GM23338 (cell line): Measurements from ENCODE around the gene KLHL7. TPM values are rescaled to one million over a fixed set of nuclear protein-coding genes. Genes with fewer than 3 reads are reported as not detected.

ENCODE experiments used
- ATAC-seq: fragments of 200-7000 bp; cut with Tn5 transposase; 3 replicates; pipeline ENCODE4 v1.9.1; 2020
- DNase-seq: peaks from one replicate; pipeline ENCODE4 v3.0.0-alpha.2; 2015; ENCODE audit warnings: low spot score
- H2AFZ ChIP-seq: fragments of 200-600 bp; sonication (generic); 2 replicates; pipeline ENCODE4 v1.8.0; 2016; ENCODE audit warnings: antibody characterized with exemption, mild to moderate bottlenecking, moderate library complexity
- H3F3A ChIP-seq: fragments of 200-600 bp; sonication (generic); replicated peaks from 2 replicates; pipeline ENCODE4 v1.8.0; 2017; ENCODE audit warnings: antibody characterized with exemption, mixed run types, low read depth
- H3K27ac ChIP-seq: fragments of 200-600 bp; sonication (generic); 2 replicates; pipeline ENCODE4 v1.6.1; 2016; ENCODE audit warnings: low read depth
- H3K27me3 ChIP-seq: fragments of 200-600 bp; sonication (generic); 2 replicates; pipeline ENCODE4 v1.8.0; 2016; ENCODE audit warnings: mild to moderate bottlenecking, mixed run types, moderate library complexity; ENCODE audit not compliant: insufficient read depth
- H3K36me3 ChIP-seq: fragments of 200-600 bp; sonication (generic); 2 replicates; pipeline ENCODE4 v1.8.0; 2016; ENCODE audit warnings: mild to moderate bottlenecking; ENCODE audit not compliant: insufficient read depth
- H3K4me1 ChIP-seq: fragments of 200-600 bp; sonication (generic); 2 replicates; pipeline ENCODE4 v1.8.0; 2016; ENCODE audit warnings: mild to moderate bottlenecking, moderate library complexity; ENCODE audit not compliant: insufficient read depth
- H3K4me2 ChIP-seq: fragments of 200-600 bp; sonication (generic); 2 replicates; pipeline ENCODE4 v1.7.1; 2017; ENCODE audit warnings: mixed run types
- H3K4me3 ChIP-seq: fragments of 200-600 bp; sonication (generic); 2 replicates; pipeline ENCODE4 v1.6.1; 2016; ENCODE audit warnings: mixed run types
- H3K79me2 ChIP-seq: fragments of 200-600 bp; sonication (generic); replicated peaks from 2 replicates; pipeline ENCODE4 v1.8.0; 2017; ENCODE audit warnings: mild to moderate bottlenecking; ENCODE audit not compliant: insufficient read depth
- H3K9me2 ChIP-seq: fragments of 200-600 bp; sonication (generic); 2 replicates; pipeline ENCODE4 v1.8.0; 2017; ENCODE audit not compliant: insufficient read depth
- H4K20me1 ChIP-seq: fragments of 200-600 bp; sonication (generic); replicated peaks from 2 replicates; pipeline ENCODE4 v1.8.0; 2017; ENCODE audit warnings: mild to moderate bottlenecking; ENCODE audit not compliant: insufficient read depth
- H3K27ac Mint-ChIP-seq: 2 replicates; pipeline ENCODE4 v1.8.0; 2020; ENCODE audit warnings: inconsistent platforms, mild to moderate bottlenecking, moderate library complexity, mixed read lengths
- H3K27me3 Mint-ChIP-seq: 3 replicates; pipeline ENCODE4 v1.8.0; 2022; ENCODE audit warnings: low read depth, mild to moderate bottlenecking, moderate library complexity, mixed read lengths, inconsistent platforms; ENCODE audit not compliant: insufficient read depth, poor library complexity
- H3K36me3 Mint-ChIP-seq: 3 replicates; pipeline ENCODE4 v1.8.0; 2021; ENCODE audit warnings: low read depth, mild to moderate bottlenecking, inconsistent platforms, moderate library complexity, mixed read lengths
- H3K4me1 Mint-ChIP-seq: 3 replicates; pipeline ENCODE4 v1.8.0; 2020; ENCODE audit warnings: mild to moderate bottlenecking, inconsistent platforms, mixed read lengths
- H3K4me3 Mint-ChIP-seq: 3 replicates; pipeline ENCODE4 v1.8.0; 2021; ENCODE audit warnings: moderate library complexity, mild to moderate bottlenecking, inconsistent platforms, mixed read lengths
- H3K9me3 Mint-ChIP-seq: 3 replicates; pipeline ENCODE4 v1.8.0; 2020; ENCODE audit warnings: moderate library complexity, mild to moderate bottlenecking, inconsistent platforms, mixed read lengths
- CREB1 ChIP-seq: fragments of 250-450 bp; sonication (Bioruptor Pico); IDR thresholded peaks from 2 replicates; pipeline ENCODE4 v1.5.0; 2020; ENCODE audit warnings: low read depth, mild to moderate bottlenecking, moderate library complexity
- ETS1 ChIP-seq: IDR thresholded peaks from 2 replicates; pipeline ENCODE4 v1.6.1; 2016; ENCODE audit warnings: antibody characterized with exemption
- EZH2phosphoT487 ChIP-seq: fragments of 200-600 bp; sonication (generic); IDR thresholded peaks from one replicate; pipeline ENCODE4 v1.8.1; 2018; ENCODE audit warnings: antibody characterized with exemption; ENCODE audit not compliant: unreplicated experiment
- NANOG ChIP-seq: IDR thresholded peaks from 2 replicates; pipeline ENCODE4 v1.6.1; 2016; ENCODE audit warnings: antibody characterized with exemption, borderline replicate concordance
- POLR2AphosphoS5 ChIP-seq: IDR thresholded peaks from 2 replicates; pipeline ENCODE4 v1.6.1; 2016; ENCODE audit warnings: antibody characterized with exemption, low read depth
- REST ChIP-seq: IDR thresholded peaks from one replicate; pipeline ENCODE4 v1.6.1; 2018; ENCODE audit warnings: antibody characterized with exemption; ENCODE audit not compliant: unreplicated experiment
- STAT1 ChIP-seq: IDR thresholded peaks from one replicate; pipeline ENCODE4 v1.6.1; 2016; ENCODE audit warnings: antibody characterized with exemption; ENCODE audit not compliant: unreplicated experiment
- ZNF114 ChIP-seq: fragments of 250-450 bp; sonication (Bioruptor Pico); IDR thresholded peaks from 2 replicates; pipeline ENCODE4 v1.5.0; 2020; ENCODE audit warnings: mild to moderate bottlenecking, moderate library complexity
- ZNF331 ChIP-seq: fragments of 250-450 bp; sonication (Bioruptor Pico); IDR thresholded peaks from 2 replicates; pipeline ENCODE4 v1.5.0; 2020; ENCODE audit warnings: low read depth, mild to moderate bottlenecking, moderate library complexity
- polyA plus RNA-seq: library from polyadenylated mRNA; unstranded; fragments of >200 nt; fragmentation: Nextera tagmentation; extraction: Ambion mirVana; gene quantifications from 2 replicates; pipeline ENCODE4 v1.2.1, GENCODE V29; 2016
- total RNA-seq: library from RNA; depleted of rRNA; stranded (reverse); fragments of >200 nt; shearing (Covaris generic); gene quantifications from 2 replicates; pipeline ENCODE4 v1.2.3, GENCODE V29; 2014
- TF ChIP-seq, protein P1 (sequence below): fragments of 250-450 bp; sonication (Bioruptor Pico); IDR thresholded peaks from 2 replicates; pipeline ENCODE4 v1.5.0; 2020; ENCODE audit warnings: mild to moderate bottlenecking, moderate library complexity

The KLHL7 gene
- total and polyA plus RNA-seq, 2 experiments from 2014 or later: 92.5 to 119 TPM

GRCh38 chr7:23214938-23215337 is 109.4 kb downstream of the KLHL7 start (continued):
- TF ChIP-seq, protein P1, sequence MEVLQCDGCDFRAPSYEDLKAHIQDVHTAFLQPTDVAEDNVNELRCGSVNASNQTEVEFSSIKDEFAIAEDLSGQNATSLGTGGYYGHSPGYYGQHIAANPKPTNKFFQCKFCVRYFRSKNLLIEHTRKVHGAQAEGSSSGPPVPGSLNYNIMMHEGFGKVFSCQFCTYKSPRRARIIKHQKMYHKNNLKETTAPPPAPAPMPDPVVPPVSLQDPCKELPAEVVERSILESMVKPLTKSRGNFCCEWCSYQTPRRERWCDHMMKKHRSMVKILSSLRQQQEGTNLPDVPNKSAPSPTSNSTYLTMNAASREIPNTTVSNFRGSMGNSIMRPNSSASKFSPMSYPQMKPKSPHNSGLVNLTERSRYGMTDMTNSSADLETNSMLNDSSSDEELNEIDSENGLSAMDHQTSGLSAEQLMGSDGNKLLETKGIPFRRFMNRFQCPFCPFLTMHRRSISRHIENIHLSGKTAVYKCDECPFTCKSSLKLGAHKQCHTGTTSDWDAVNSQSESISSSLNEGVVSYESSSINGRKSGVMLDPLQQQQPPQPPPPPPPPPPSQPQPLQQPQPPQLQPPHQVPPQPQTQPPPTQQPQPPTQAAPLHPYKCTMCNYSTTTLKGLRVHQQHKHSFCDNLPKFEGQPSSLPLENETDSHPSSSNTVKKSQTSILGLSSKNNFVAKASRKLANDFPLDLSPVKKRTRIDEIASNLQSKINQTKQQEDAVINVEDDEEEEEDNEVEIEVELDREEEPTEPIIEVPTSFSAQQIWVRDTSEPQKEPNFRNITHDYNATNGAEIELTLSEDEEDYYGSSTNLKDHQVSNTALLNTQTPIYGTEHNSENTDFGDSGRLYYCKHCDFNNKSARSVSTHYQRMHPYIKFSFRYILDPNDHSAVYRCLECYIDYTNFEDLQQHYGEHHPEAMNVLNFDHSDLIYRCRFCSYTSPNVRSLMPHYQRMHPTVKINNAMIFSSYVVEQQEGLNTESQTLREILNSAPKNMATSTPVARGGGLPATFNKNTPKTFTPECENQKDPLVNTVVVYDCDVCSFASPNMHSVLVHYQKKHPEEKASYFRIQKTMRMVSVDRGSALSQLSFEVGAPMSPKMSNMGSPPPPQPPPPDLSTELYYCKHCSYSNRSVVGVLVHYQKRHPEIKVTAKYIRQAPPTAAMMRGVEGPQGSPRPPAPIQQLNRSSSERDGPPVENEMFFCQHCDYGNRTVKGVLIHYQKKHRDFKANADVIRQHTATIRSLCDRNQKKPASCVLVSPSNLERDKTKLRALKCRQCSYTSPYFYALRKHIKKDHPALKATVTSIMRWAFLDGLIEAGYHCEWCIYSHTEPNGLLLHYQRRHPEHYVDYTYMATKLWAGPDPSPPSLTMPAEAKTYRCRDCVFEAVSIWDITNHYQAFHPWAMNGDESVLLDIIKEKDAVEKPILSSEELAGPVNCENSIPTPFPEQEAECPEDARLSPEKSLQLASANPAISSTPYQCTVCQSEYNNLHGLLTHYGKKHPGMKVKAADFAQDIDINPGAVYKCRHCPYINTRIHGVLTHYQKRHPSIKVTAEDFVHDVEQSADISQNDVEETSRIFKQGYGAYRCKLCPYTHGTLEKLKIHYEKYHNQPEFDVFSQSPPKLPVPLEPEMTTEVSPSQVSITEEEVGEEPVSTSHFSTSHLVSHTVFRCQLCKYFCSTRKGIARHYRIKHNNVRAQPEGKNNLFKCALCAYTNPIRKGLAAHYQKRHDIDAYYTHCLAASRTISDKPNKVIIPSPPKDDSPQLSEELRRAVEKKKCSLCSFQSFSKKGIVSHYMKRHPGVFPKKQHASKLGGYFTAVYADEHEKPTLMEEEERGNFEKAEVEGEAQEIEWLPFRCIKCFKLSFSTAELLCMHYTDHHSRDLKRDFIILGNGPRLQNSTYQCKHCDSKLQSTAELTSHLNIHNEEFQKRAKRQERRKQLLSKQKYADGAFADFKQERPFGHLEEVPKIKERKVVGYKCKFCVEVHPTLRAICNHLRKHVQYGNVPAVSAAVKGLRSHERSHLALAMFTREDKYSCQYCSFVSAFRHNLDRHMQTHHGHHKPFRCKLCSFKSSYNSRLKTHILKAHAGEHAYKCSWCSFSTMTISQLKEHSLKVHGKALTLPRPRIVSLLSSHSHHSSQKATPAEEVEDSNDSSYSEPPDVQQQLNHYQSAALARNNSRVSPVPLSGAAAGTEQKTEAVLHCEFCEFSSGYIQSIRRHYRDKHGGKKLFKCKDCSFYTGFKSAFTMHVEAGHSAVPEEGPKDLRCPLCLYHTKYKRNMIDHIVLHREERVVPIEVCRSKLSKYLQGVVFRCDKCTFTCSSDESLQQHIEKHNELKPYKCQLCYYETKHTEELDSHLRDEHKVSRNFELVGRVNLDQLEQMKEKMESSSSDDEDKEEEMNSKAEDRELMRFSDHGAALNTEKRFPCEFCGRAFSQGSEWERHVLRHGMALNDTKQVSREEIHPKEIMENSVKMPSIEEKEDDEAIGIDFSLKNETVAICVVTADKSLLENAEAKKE (CRISPR knock-in tag): no peak

DNA sequence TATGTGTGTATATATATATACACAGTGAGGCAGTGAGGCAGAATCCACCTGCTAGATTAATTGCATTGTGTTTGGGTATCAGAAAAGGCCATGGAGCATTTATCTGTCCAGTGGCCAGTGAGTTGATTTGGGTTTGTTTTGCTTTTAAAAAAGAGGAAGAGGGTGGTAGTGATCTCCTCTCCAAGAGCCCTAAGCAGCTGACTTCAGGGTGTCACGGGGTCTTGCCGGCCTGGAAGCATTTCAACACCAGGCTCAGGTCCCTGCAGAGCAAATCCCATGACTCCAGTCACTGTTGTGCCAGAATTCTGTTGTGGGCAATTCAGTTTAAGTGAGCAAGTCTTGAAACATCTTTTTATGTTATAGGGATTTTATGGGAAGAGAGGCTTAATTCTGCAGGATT is 110.4 kb downstream of the KLHL7 start:
- no peak overlapping the region; the same call in 1 of the 2 replicates for H2AFZ ChIP-seq
- no peaks in the 10 kb centered on the region for H3K79me2 ChIP-seq
- no peak overlapping the region for H3K27ac ChIP-seq
- H3K4me3 ChIP-seq: no peak overlapping the region
- H3K9me3 Mint-ChIP-seq: no peaks in the 10 kb centered on the region
- H3K27ac Mint-ChIP-seq: no peak overlapping the region
- H3K27me3 ChIP-seq: no peaks in the 10 kb centered on the region
- no peaks in the 10 kb centered on the region for H3K36me3 Mint-ChIP-seq
- peaks cover 5% of the 10 kb centered on the region for H3K27me3 Mint-ChIP-seq
- no peak overlapping the region for H3K4me3 Mint-ChIP-seq
- no peak for ATAC-seq
- TF ChIP-seq NANOG: no peak
- no peak for TF ChIP-seq ZNF114
- no peak for TF ChIP-seq REST
- no peak for TF ChIP-seq CREB1
- TF ChIP-seq EZH2phosphoT487: no peak
- no peak for TF ChIP-seq POLR2AphosphoS5
- TF ChIP-seq STAT1: no peak
- TF ChIP-seq ZNF331: no peak
- TF ChIP-seq ETS1: no peak
- H3K4me1 ChIP-seq: peaks cover 8% of the 10 kb centered on the region; the same call in 1 of the 2 replicates
- no peaks in the 10 kb centered on the region for H4K20me1 ChIP-seq
- DNase-seq: no peak
- 0 out of 2 replicates have a peak, but pooled peaks cover 4% of the 10 kb centered on the region for H3K9me2 ChIP-seq
- H3K4me2 ChIP-seq: no peak overlapping the region
- H3K4me1 Mint-ChIP-seq: peaks cover 19% of the 10 kb centered on the region; the same call in 2 of the 3 replicates
- no peaks in the 10 kb centered on the region for H3F3A ChIP-seq
- H3K36me3 ChIP-seq: no peaks in the 10 kb centered on the region
